ENCODE data around the gene UNC45B.
"Not testable (repeated sequence)": the region's sequence is repeated elsewhere in the genome, so short reads cannot be mapped to it uniquely, and the experiment has no call there.

Gene UNC45B

GRCh38 chr17:35138218-35138617 is 9.4 kb upstream of the UNC45B start:
- DNase-seq: no peak

GRCh38 chr17:35141681-35142466 is 5.7 kb upstream of the UNC45B start, which contains the start of gene NLE1:
Gene NLE1 (minus strand): TSS chr17:35142303. CDS start chr17:35142275, 28 bp downstream.
- DNase-seq: peak in 55 of 56 donors; percentile 8 to 85 (median 64)

DNA sequence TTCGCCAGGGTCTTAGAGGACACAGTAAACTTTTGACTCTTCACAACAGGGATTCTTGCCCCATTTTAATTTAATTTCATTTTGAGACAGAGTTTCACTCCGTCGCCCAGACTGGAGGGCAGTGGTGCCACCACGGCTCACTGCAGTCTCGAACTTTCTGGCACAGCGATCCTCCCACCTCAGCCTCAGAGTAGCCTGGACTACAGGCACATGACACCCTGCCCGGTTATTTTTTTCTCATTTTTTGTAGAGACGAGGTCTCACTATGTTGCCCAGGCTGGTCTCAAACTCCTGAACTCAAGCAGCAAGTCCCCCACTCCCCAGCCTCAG is 5.2 kb upstream of the UNC45B start:
- DNase-seq: no peak

- DNase-seq: no peak
These were observed 2.8 kb upstream of the UNC45B start for GRCh38 chr17:35144840-35145239.

DNA sequence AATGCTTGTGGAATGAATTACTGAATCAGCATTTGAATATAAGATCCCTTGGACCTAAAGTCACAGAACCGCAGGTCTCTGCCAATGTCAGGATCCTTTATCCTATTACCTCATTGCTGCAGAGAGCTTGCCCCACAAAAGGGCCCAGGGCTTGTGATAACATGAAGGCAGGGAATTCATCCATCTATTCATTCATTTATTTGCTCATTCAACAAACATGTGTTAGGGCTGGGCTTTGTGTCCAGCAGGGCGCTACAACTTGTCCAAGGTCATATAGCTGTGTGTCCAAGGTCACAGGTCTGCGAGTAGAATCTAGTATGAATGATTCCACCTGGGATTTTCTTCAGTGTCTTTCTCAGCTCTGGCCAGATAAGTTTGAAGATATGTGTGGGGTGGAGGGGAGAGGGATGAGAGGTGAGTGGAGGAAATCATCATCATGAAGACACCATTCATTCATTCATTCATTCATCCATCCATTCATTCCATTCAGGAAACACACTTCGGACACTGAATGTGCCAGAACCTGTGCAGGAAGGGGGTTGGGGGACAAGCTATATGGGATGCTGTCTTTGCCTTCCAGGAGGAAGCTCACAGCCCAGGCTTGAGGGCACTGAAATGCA is 1.3 kb upstream of the UNC45B start:
- no peak for DNase-seq

- no peak for DNase-seq
These were observed 527 bp downstream of the UNC45B start for GRCh38 chr17:35148144-35148543.

DNA sequence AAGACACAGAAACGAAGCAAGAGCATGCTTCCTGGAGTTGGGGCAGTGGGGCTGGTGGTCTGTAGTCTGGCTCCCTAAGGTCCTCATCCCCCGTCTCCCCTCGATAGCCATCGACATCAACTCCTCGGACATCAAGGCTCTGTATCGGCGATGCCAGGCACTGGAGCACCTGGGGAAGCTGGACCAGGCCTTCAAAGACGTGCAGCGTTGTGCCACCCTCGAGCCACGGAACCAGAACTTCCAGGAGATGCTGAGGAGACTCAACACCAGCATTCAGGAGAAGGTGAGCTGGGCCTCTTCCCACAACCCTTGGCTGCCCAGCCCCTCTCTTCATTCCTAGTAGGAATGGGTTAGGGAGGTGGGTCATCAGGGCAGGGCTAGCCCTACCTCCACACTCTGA is 2.3 kb downstream of the UNC45B start:
- DNase-seq: no peak

DNA sequence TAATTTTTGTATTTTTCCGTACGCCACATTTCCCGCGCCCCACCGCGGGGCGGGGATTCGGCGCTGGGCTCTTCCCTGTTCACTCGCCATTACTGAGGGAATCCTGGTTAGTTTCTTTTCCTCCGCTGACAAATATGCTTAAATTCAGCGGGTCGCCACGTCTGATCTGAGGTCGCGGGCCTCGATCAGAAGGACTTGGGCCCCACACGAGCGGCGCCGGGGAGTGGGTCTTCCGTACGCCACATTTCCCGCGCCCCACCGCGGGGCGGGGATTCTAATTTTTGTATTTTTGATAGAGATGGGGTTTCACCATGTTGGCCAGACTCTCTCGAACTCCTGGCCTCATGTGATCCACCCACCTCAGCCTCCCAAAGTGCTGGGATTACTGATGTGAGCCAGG is 3.5 kb downstream of the UNC45B start:
- not testable (repeated sequence) for DNase-seq

DNA sequence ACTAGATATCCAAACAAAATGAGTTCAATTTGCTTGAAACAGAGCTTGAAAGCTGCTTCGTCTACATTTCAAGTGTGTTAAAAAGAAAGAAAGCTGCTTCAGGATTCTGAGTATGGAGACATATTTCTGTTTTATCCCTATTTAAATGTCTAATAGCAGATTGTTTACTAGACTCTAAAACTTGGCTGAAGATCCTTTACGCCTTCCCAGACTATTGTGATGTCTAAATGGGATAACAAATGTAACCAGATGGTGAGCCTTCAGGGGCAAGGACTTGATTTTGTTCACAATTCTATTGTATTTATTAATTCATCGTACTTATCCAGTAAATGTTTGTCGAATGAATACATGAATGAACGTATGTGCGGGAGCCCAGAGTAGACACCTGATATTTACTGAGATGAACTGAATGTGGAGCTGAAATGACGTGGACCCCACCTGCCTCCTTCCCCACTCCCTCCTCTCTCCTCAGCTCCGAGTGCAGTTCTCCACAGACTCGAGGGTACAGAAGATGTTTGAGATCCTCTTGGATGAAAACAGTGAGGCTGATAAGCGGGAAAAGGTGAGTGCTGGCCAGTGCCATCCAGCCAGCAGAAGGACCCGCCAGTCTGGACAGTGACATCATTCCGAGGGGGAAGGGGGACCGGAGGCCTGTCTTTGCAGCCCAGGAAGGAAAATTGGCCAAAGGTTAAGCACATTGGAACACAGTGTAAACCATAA is 5.0 kb downstream of the UNC45B start:
- no peak for DNase-seq

GRCh38 chr17:35154196-35155165 is 6.9 kb downstream of the UNC45B start:
- no peak for DNase-seq

DNA sequence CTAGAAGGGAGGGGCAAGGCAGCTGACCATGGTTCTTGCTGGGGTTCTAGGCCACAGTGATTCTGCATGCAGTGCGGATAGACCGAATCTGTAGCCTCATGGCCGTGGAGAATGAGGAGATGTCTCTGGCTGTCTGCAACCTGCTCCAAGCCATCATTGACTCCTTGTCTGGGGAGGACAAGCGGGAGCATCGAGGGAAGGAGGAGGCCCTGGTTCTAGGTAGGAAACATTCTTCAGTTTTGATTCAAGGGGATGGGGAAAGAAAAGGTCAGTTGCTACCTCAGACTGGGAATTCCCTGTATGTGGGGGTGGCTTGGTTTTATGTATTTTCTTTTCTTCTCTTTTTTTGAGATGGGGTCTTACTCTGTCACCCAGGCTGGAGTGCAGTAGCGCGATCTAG is 7.6 kb downstream of the UNC45B start:
- no peak for DNase-seq

DNA sequence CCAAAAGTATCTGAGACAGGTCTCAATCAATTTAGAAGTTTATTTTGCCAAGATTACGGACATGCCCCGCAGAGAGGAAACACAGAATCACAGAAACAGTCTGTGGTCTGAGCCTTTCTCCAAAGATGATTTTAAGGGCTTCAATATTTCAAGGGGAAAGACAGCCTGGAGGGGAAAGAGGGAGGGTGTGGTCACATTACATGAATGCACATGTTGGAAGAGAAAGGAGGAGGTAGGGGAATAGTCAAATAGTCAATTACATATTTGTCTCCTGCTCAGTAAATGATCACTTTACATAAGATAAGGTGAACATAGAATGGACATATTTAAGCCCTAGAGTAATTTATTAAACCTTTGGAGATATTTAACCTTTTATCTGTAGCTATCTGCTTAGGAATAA is 12.3 kb downstream of the UNC45B start:
- DNase-seq: no peak

- no peak for DNase-seq
These were observed 13.0 kb downstream of the UNC45B start for GRCh38 chr17:35160354-35161201.

DNA sequence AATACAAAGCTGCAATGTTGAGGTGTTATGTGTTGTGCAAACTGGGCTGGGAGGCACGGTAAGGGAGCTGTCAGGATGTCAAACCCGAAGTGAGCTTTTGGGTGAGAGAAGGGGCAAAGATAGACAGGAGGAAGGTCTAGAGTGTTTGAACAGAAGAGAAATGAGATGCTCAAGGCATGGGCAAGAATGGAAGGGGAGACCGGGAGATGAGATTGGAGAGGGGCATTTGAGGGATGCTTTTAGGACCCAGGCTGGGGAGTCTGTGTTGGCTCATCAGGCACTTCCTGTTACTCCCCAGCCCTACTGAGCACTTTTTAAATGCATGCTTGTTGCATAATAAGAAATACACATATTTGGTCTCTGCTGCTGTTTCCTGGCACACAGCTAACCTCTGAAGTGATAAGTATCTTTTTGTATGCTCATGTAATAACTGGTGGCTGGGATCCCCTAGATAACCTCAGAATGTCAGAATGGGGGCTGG is 13.7 kb downstream of the UNC45B start:
- no peak for DNase-seq

DNA sequence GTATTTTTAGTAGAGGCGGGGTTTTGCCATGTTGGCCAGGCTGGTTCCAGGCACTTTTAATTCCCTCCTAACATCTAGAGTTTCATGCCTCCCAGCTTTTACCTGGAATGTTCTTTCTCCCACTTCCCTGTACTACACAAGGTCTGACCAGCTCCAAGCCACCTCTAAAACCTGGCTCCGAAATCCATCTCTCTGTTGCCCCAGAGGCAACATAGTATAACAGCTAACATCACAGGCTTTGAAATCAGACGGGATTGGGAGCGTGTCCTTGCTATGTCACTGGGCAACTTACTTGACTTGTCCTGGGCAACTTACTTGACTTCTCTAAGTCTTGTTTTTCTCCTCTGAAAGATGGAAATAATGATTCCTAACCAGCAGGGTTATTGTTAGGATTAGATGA is 15.1 kb downstream of the UNC45B start:
- no peak for DNase-seq

GRCh38 chr17:35163886-35164285 is 16.3 kb downstream of the UNC45B start:
- DNase-seq: no peak

DNA sequence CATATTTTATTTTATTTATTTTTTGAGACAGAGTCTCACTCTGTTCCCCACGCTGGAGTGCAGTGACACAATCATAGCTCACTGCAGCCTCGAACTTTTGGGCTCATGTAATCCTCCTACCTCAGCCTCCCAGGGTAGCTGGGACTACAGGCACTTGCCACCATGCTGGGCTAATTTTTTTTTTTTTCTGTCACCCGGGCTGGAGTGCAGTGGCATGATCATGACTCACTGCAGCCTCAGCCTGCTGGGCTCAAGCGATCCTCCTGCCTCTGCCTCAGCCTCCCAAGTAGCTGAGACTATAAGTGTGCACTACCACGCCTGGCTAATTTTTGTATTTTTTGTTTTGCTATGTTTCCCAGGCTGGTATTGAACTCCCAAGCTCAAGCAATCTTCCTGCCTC is 17.1 kb downstream of the UNC45B start:
- no peak for DNase-seq

GRCh38 chr17:35166526-35166925 is 18.9 kb downstream of the UNC45B start:
- DNase-seq: no peak

DNA sequence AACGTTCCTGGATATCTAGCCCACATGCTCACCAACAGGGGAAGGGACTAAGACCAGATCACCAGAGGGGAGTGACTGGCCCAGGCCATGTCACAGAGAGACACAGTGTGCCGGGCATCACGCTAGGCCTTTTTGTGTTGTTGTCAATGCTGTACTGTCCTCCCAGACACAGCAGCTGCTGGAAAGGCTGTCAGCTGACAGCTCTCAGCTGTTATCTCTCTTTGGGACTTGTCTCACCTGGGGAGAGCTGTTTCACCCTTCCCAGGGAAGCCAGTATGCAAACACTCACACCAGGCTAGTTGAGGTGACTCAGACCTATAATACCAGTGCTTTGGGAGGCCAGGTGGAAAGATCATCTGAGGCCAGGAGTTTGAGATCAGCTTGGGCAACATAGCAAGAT is 19.4 kb downstream of the UNC45B start:
- DNase-seq: peak in 9 of 56 donors; percentile 1 to 71 (median 11)

GRCh38 chr17:35167666-35168065 is 20.0 kb downstream of the UNC45B start:
- DNase-seq: no peak
